HUES64 (cell line): ENCODE data around the gene PRR16.
"Not testable (repeated sequence)": the region's sequence is repeated elsewhere in the genome, so short reads cannot be mapped to it uniquely, and the experiment has no call there.

Source experiments
- H3K27ac ChIP-seq: 2 replicates; pipeline ENCODE4 v1.7.0; 2013; ENCODE audit warnings: low read depth, low read length, inconsistent platforms
- H3K27me3 ChIP-seq: 2 replicates; pipeline ENCODE4 v1.6.1; 2013; ENCODE audit warnings: mild to moderate bottlenecking, low read length; ENCODE audit not compliant: insufficient read depth
- H3K36me3 ChIP-seq: 2 replicates; pipeline ENCODE4 v1.6.1; 2013; ENCODE audit warnings: mild to moderate bottlenecking, low read length; ENCODE audit not compliant: insufficient read depth
- H3K4me1 ChIP-seq: 2 replicates; pipeline ENCODE4 v1.6.1; 2013; ENCODE audit warnings: mild to moderate bottlenecking, low read length, moderate library complexity; ENCODE audit not compliant: insufficient read depth
- H3K4me3 ChIP-seq: 2 replicates; pipeline ENCODE4 v1.5.1; 2013; ENCODE audit warnings: mild to moderate bottlenecking, low read length, moderate library complexity
- H3K9ac ChIP-seq: 2 replicates; pipeline ENCODE4 v1.6.1; 2013; ENCODE audit warnings: mild to moderate bottlenecking, low read depth, low read length
- H3K9me3 ChIP-seq: 2 replicates; pipeline ENCODE4 v1.6.1; 2013; ENCODE audit warnings: low read depth, low read length; ENCODE audit not compliant: insufficient read depth
- WGBS: fragments of 150-250, 120-280 bp; methylation state at CpG from one replicate; pipeline ENCODE4 v1.1.7; 2013; ENCODE audit warnings: missing lambda C conversion rate; 5-methylcytosine and 5-hydroxymethylcytosine counted together

Gene PRR16

DNA sequence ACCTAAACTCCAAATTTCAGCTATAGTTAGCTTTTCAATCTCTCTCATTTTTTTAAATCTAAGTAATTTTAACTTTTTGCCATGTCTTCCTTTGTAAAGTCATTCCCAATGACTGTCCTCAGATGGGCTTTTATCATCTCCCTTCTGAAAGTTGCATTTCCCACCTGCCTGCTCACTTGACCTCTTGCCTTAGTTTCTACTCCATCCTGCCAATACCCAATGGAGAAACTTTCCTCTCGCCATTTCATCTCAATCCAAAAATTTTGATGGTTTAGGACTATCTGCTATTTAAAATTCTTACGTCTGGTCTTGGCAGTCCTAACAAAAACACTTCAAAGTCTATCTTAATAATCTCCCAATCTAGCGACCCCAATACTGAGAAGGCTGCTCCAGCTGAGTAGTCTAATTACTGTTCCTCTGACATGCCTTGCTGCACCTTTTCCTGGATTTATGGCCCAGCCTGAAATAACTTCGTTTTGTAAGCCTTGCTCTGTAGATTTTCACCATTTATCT is 231.3 kb downstream of the PRR16 start:
- peaks cover 19% of the 10 kb centered on the region for H3K36me3 ChIP-seq
- no peaks in the 10 kb centered on the region for H3K27me3 ChIP-seq
- no peak overlapping the region for H3K27ac ChIP-seq
- 93% methylated on average over 4 of the region's 4 CpGs for WGBS
- no peak overlapping the region for H3K4me3 ChIP-seq
- no peak overlapping the region for H3K9ac ChIP-seq
- peaks cover 32% of the 10 kb centered on the region for H3K4me1 ChIP-seq
- no peaks in the 10 kb centered on the region for H3K9me3 ChIP-seq

DNA sequence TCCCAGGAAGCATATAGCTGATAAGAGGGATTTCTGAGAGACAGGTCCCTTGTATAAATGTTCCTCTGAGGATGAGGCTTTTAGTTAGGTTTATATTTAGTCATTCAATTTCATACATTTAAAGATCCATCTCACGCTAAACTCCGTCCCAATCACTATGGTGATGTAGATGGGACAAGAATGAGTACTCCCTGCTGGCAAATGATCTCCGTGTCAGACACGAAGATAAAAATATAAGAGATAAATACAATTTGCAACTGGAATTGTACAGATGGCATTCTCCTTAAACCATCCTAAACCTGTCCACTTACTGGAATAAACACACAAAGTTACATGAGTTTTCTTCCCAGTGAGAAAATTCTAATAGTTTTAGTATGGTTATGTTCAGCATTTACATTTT is 233.0 kb downstream of the PRR16 start:
- Histone ChIP-seq H3K27ac (peak overlapping the region; percentile 77), H3K4me1 (peaks cover 19% of the 10 kb centered on the region)
- WGBS: no CpG with 5 or more reads among the region's 4 CpGs

DNA sequence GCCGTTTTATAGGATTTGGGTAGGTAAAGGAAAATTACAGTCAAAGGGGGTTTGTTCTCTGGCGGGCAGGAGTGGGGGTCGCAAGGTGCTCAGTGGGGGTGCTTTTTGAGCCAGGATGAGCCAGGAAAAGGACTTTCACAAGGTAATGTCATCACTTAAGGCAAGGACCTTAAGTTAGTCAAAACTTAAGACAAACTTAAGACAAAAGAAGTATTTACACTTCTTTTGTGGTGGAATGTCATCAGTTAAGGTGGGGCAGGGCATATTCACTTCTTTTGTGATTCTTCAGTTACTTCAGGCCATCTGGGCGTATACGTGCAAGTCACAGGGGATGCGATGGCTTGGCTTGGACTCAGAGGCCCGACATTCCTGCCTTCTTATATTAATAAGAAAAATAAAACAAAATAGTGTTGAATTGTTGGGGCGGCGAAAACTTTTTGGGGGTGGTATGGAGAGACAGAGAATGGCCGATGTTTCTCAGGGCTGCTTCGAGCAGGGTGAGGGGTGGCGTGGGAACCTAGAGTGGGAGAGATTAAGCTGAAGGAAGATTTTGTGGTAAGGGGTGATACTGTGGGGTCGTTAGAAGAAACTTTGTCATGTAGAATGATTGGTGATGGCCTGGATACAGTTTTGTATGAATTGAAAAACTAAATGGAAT is 233.7 kb downstream of the PRR16 start:
- peaks cover 21% of the 10 kb centered on the region for H3K36me3 ChIP-seq
- H3K4me1 ChIP-seq: peaks cover 19% of the 10 kb centered on the region
- peak overlapping the region; percentile 79; the same call in 1 of the 2 replicates for H3K27ac ChIP-seq
- 15% methylated on average over 8 of the region's 13 CpGs for WGBS
- not testable (repeated sequence) for H3K9me3 ChIP-seq
- H3K9ac ChIP-seq: peak overlapping the region; percentile 29; the same call in 1 of the 2 replicates
- H3K27me3 ChIP-seq: peaks cover 10% of the 10 kb centered on the region; the same call in 1 of the 2 replicates
- peak overlapping the region; percentile 32 for H3K4me3 ChIP-seq

More for the DNA sequence above, 233.0 kb downstream of the PRR16 start:
- Histone ChIP-seq H3K27me3 (peaks cover 5% of the 10 kb centered on the region; the same call in 1 of the 2 replicates), H3K36me3 (peaks cover 21% of the 10 kb centered on the region), H3K9me3 (no peaks in the 10 kb centered on the region), H3K9ac (peak overlapping the region; percentile 27), H3K4me3 (peak overlapping the region; percentile 32)

DNA sequence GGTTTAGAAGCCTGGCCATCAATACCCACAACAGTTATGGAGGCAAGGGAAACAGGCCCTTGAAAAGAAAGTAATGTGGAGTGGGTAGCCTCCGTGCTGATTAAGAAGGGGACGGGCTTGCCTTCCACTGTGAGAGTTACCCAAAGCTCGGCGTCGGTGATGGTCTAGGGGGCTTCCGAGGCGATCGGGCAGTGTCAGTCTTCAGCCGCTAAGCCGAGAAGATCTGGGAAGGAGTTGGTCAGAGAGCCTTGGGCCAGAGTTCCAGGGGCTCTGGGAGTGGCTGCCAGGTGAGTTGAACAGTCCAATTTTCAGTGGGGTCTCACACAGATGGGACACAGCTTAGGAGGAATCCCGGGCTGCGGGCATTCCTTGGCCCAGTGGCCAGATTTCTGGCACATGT is 236.6 kb downstream of the PRR16 start:
- H3K9me3 ChIP-seq: not testable (repeated sequence)
- WGBS: 38% methylated on average over 10 of the region's 12 CpGs
- peaks cover 26% of the 10 kb centered on the region for H3K27me3 ChIP-seq
- H3K4me3 ChIP-seq: peak overlapping the region; percentile 52
- peaks cover 21% of the 10 kb centered on the region for H3K36me3 ChIP-seq
- H3K4me1 ChIP-seq: peaks cover 41% of the 10 kb centered on the region
- peak overlapping the region; percentile 69 for H3K9ac ChIP-seq
- peak overlapping the region; percentile 52; the same call in 1 of the 2 replicates for H3K27ac ChIP-seq

DNA sequence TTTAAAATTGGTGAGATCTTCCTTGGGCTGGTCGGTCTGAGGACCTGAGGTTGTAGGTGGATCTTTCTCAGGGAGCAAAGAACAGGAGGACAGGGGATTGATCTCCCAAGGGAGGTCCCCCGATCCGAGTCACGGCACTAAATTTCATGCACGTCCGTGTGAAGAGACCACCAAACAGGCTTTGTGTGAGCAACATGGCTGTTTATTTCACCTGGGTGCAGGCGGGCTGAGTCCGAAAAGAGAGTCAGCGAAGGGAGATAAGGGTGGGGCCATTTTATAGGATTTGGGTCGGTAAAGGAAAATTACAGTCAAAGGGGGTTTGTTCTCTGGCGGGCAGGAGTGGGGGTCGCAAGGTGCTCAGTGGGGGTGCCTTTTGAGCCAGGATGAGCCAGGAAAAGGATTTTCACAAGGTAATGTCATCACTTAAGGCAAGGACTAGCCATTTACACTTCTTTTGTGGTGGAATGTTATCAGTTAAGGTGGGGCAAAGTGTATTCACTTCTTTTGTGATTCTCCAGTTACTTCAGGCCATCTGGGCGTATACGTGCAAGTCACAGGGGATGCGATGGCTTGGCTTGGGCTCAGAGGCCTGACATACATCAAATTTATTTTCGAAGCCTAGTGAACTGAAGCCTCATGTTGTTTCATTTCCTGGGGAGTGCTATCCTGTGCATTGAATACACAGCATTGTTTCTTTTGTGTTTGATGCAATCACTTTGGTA is 238.9 kb downstream of the PRR16 start:
- peak overlapping the region; percentile 98 for H3K27ac ChIP-seq

DNA sequence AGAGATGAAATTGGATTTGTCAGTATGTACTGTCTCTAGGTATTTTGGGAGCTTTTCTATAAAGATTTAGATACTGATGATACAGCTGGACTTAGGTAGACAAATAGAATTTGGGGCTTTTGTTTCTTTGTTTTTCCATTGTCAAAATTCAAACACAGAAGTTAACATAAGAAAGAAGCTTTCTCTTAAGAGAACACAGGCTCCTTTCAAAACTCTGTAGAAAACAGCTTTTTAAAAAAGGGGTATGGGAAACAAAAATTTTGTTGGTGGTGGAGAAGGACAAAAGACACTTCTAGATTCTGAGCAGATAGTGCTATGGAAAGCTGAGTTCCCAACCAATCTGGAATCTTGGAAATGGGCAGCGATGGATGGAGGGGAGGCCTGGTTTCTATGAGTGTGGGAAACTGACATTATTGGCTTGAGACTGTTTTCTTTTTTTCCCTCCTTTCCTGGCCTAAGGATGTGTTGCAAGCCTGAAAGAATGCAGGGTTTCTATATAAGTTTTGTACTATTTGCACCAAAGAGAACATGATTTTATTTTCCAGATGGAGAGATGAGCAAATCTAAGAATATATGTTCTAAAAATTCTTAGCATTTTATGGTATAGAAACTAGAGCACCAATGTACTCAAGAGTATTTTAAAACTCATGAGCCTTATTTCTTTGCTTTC is 240.0 kb downstream of the PRR16 start:
- Histone ChIP-seq H3K9me3 (no peaks in the 10 kb centered on the region), H3K36me3 (peaks cover 11% of the 10 kb centered on the region; the same call in 1 of the 2 replicates), H3K4me3 (peak overlapping the region; percentile 81), H3K27me3 (peaks cover 56% of the 10 kb centered on the region), H3K27ac (peak overlapping the region; percentile 98), H3K9ac (peak overlapping the region; percentile 53), H3K4me1 (peaks cover 51% of the 10 kb centered on the region)
- WGBS: 4% methylated on average over 1 of the region's 1 CpG

More for the DNA sequence above, 238.9 kb downstream of the PRR16 start:
- Histone ChIP-seq H3K4me1 (peaks cover 51% of the 10 kb centered on the region), H3K4me3 (peak overlapping the region; percentile 81), H3K9ac (peak overlapping the region; percentile 95), H3K27me3 (peaks cover 48% of the 10 kb centered on the region), H3K36me3 (peaks cover 11% of the 10 kb centered on the region; the same call in 1 of the 2 replicates)
- not testable (repeated sequence) for H3K9me3 ChIP-seq
- WGBS: 2% methylated on average over 16 of the region's 16 CpGs

DNA sequence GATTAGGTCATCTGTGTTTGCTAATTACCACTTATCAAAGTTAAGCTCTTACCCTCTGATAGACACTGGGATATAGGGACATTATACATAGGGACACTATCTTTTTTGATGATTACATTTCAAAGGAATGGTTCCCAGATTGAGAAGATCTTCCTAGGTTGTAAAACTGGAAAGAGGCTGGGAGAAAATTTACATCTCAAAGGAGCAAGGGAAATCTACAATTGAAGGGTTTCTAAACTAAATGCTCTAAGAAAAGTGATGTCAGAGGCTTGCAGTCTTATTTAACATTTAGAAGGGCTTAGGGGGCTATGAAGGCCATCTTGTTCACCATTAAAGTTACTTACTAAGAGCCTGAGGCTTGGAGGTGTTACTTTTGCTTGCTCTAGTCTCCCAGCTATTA is 242.8 kb downstream of the PRR16 start:
- Histone ChIP-seq H3K27me3 (peaks cover 57% of the 10 kb centered on the region), H3K9me3 (no peaks in the 10 kb centered on the region), H3K27ac (peak overlapping the region; percentile 27; the same call in 1 of the 2 replicates), H3K36me3 (no peaks in the 10 kb centered on the region), H3K9ac (no peak overlapping the region), H3K4me1 (peaks cover 50% of the 10 kb centered on the region), H3K4me3 (no peak overlapping the region)

DNA sequence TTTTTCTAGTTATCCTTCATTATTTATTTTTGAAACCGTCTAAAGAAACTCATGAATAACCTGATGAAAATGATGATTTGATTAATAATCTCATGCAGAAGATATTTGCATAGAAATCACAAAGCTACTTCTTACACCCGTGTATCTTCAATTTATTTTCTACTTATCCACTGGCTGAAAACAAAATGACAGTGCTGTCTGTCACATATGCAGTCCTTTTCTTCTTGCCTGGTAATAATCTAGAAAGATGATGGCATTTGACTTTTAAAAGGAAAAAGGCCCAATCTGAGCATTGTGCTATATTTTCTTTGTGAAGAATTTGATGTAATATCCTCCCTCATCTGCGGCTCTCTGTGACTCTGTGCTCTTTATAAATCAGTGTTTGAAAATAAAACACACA is 253.3 kb downstream of the PRR16 start:
- 100% methylated on average over 1 of the region's 3 CpGs for WGBS
- Histone ChIP-seq H3K4me3 (no peak overlapping the region), H3K36me3 (no peaks in the 10 kb centered on the region), H3K9me3 (no peaks in the 10 kb centered on the region), H3K27ac (no peak overlapping the region), H3K4me1 (no peaks in the 10 kb centered on the region), H3K27me3 (no peaks in the 10 kb centered on the region), H3K9ac (no peak overlapping the region)

DNA sequence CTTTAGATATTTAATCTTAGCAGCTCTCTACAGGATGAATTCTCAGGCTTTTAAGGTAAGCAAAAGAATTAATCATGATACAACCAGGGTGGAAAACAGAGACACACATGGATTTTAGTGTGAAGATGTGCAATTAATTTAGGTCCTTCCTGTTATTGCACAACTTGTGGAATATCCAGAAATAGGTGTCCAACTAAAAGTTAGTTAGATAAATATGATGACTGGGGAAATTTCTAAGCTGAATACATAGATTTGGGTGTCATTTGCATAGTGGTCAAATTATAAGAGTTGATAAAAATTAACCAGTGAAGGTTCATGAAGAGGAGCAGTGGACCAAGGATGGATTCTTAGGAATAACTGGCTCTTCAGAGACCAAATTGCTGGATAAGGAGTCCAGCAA is 266.1 kb downstream of the PRR16 start:
- Histone ChIP-seq H3K36me3 (no peaks in the 10 kb centered on the region), H3K4me3 (no peak overlapping the region), H3K9me3 (no peaks in the 10 kb centered on the region), H3K27ac (no peak overlapping the region), H3K27me3 (no peaks in the 10 kb centered on the region), H3K9ac (no peak overlapping the region), H3K4me1 (peaks cover 14% of the 10 kb centered on the region)

DNA sequence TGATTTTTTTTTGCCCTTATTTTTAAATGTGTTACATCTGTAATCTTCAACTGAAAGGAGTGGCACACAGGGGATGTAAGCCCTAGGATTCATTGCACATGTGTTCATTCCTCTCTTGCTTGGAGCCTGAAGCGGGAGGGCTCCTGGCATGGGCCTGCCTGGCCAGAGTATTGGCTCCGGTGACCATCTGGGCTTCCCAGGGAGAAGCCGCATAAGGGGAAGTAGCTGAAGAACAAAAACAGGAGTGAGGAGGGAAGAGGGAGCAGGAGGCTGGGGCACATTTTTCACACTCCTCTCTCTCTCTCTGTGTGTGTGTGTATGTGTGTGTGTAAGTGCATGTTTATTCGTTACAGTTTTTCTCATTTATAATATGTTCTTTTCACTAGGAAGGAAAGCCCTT is 269.9 kb downstream of the PRR16 start:
- Histone ChIP-seq H3K9ac (no peak overlapping the region), H3K4me1 (peaks cover 14% of the 10 kb centered on the region), H3K36me3 (no peaks in the 10 kb centered on the region), H3K27ac (no peak overlapping the region), H3K4me3 (no peak overlapping the region), H3K9me3 (no peaks in the 10 kb centered on the region), H3K27me3 (no peaks in the 10 kb centered on the region)
- 36% methylated on average over 3 of the region's 4 CpGs for WGBS

DNA sequence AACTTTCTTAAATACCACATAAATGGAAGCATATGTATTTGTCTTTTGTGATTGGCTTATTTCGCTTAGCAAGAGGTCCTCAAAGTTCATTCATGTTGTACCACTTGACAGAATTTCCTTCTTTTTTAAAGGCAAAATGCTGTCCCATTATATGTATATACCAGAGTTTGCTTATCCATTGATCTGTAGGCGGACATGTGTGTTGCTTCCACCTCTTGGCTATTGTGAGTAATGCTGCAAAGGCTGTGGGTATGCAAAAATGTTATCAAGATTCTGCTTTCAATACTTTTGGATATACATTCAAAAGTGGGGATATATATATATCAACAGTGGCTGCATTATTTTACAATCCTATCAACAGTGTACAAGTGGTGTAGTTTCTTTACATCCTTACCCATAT is 271.0 kb downstream of the PRR16 start:
- no peak overlapping the region for H3K9ac ChIP-seq
- 100% methylated on average over 1 of the region's 2 CpGs for WGBS
- H3K27me3 ChIP-seq: no peaks in the 10 kb centered on the region
- no peaks in the 10 kb centered on the region for H3K36me3 ChIP-seq
- H3K27ac ChIP-seq: no peak overlapping the region
- H3K4me1 ChIP-seq: peaks cover 14% of the 10 kb centered on the region
- H3K9me3 ChIP-seq: no peaks in the 10 kb centered on the region
- H3K4me3 ChIP-seq: no peak overlapping the region
